GM12878 (cell line): ENCODE results near the gene PSMB7. TPM values are rescaled to one million over a fixed set of nuclear protein-coding genes. Genes with fewer than 3 reads are reported as not detected.

Experiments used
- ATAC-seq: fragments of 200-7000 bp; cut with Tn5 transposase; 3 replicates; pipeline ENCODE4 v1.9.1; 2020; ENCODE audit warnings: mild to moderate bottlenecking, moderate library complexity
- BruUV-seq: library from RNA; stranded (reverse); fragments of 400-500 nt; replicated peaks from 2 replicates; lab custom pipeline; 2021; lab: Mats Ljungman, UMichigan
- CTCF ChIA-PET: fragments of 300-600 bp; sonication (Branson Sonifier 250); formaldehyde crosslinking; extraction: SDS; loops from one replicate; lab custom pipeline; 2021; ENCODE audit warnings: inconsistent platforms; lab: Yijun Ruan, JAX
- POLR2A ChIA-PET: fragments of 350-600 bp; formaldehyde crosslinking; extraction: SDS; loops from one replicate; lab custom pipeline; 2021; ENCODE audit warnings: inconsistent platforms; lab: Charles Lee
- RAD21 ChIA-PET: fragments of 300-600 bp; sonication (Branson Sonifier 250); formaldehyde crosslinking; loops from one replicate; lab custom pipeline; 2023; ENCODE audit warnings: antibody characterized with exemption; ENCODE audit not compliant: unreplicated experiment; lab: Charles Lee
- SMC1A ChIA-PET: fragments of 300-600 bp; sonication (Branson Sonifier 250); formaldehyde crosslinking; loops from one replicate; lab custom pipeline; 2023; ENCODE audit not compliant: unreplicated experiment, uncharacterized antibody; lab: Charles Lee
- DNase-seq: peaks from one replicate; pipeline ENCODE4 v3.0.0-alpha.2; 2011; ENCODE audit warnings: low read depth, low spot score
- FAIRE-seq: peaks from 3 replicates; lab custom pipeline; 2011; peaks lifted over from hg19 to GRCh38; lab: Jason Lieb, UNC
- H2AFZ ChIP-seq: 2 replicates; pipeline ENCODE4 v1.6.0; 2011; ENCODE audit warnings: low read depth, low read length, control low read depth; ENCODE audit not compliant: control insufficient read depth
- H3K27ac ChIP-seq: 2 replicates; pipeline ENCODE4 v1.5.1; 2011; ENCODE audit warnings: control low read depth; ENCODE audit not compliant: control insufficient read depth, insufficient read depth
- H3K27me3 ChIP-seq, 2 experiments: replicated peaks in 1 of 2; 2 replicates each; pipeline versions ENCODE4 v1.6.0 to v1.6.1; 2011; ENCODE audit warnings: low read length in 1 of 2; ENCODE audit not compliant: control insufficient read depth in 2 of 2, insufficient read depth in 2 of 2
- H3K36me3 ChIP-seq, 2 experiments: 2 replicates each; pipeline ENCODE4 v1.5.1; 2011; ENCODE audit warnings: low read length in 1 of 2; ENCODE audit not compliant: control insufficient read depth in 2 of 2, insufficient read depth in 2 of 2
- H3K4me1 ChIP-seq: 2 replicates; pipeline ENCODE4 v1.6.1; 2011; ENCODE audit warnings: mild to moderate bottlenecking, low read length, moderate library complexity, mixed read lengths; ENCODE audit not compliant: control insufficient read depth, insufficient read depth
- H3K4me2 ChIP-seq: 2 replicates; pipeline ENCODE4 v1.6.0; 2011; ENCODE audit warnings: control low read depth; ENCODE audit not compliant: control insufficient read depth, insufficient read depth
- H3K4me3 ChIP-seq: fragments of 200-600 bp; sonication (generic); 2 replicates; pipeline ENCODE4 v1.5.1; 2016
- H3K79me2 ChIP-seq: 2 replicates; pipeline ENCODE4 v1.6.0; 2011; ENCODE audit warnings: low read length; ENCODE audit not compliant: control insufficient read depth, insufficient read depth
- H3K9ac ChIP-seq: 2 replicates; pipeline ENCODE4 v1.8.0; 2011; ENCODE audit warnings: low read length, control low read depth, mixed read lengths; ENCODE audit not compliant: control insufficient read depth, insufficient read depth
- H3K9me3 ChIP-seq: replicated peaks from 3 replicates; pipeline ENCODE4 v1.5.1; 2011; ENCODE audit warnings: mild to moderate bottlenecking, low read length; ENCODE audit not compliant: control insufficient read depth, insufficient read depth
- H4K20me1 ChIP-seq: 2 replicates; pipeline ENCODE4 v1.6.0; 2011; ENCODE audit not compliant: control insufficient read depth, insufficient read depth
- CHD1 ChIP-seq: IDR thresholded peaks from 2 replicates; pipeline ENCODE4 v1.6.1; 2012; ENCODE audit warnings: low read depth, low read length, improper control_type of control experiment
- EP300 ChIP-seq, 2 experiments: fragments of 150-350 bp in 1 of 2; IDR thresholded peaks; 2 replicates each; pipeline ENCODE4 v1.6.1; 2011 to 2012; ENCODE audit warnings: low read depth in 2 of 2, low read length in 2 of 2, borderline replicate concordance in 1 of 2, improper control_type of control experiment in 1 of 2, inconsistent platforms in 1 of 2; ENCODE audit not compliant: control insufficient read depth in 1 of 2
- EZH2 ChIP-seq: IDR thresholded peaks from 2 replicates; pipeline ENCODE4 v1.6.1; 2012; ENCODE audit warnings: low read depth, mild to moderate bottlenecking, control low read depth, inconsistent platforms, low read length, borderline replicate concordance; ENCODE audit not compliant: control insufficient read depth
- MEF2B ChIP-seq: fragments of 450-650 bp; IDR thresholded peaks from 2 replicates; pipeline ENCODE4 v1.6.1; 2018; ENCODE audit warnings: mild to moderate bottlenecking, moderate library complexity; ENCODE audit not compliant: partially characterized antibody, poor library complexity, severe bottlenecking
- MTA2 ChIP-seq: fragments of 450-650 bp; IDR thresholded peaks from 2 replicates; pipeline ENCODE4 v1.6.1; 2016; ENCODE audit warnings: low read depth, mild to moderate bottlenecking, moderate library complexity
- MYC ChIP-seq: IDR thresholded peaks from 2 replicates; pipeline ENCODE4 v1.6.1; 2011; ENCODE audit warnings: mild to moderate bottlenecking, low read length, moderate library complexity, inconsistent platforms; ENCODE audit not compliant: insufficient read depth, insufficient replicate concordance, insufficient read length, severe bottlenecking
- RAD21 ChIP-seq: IDR thresholded peaks from 2 replicates; pipeline ENCODE4 v1.6.1; 2011; ENCODE audit warnings: mild to moderate bottlenecking, low read depth, low read length, moderate library complexity; ENCODE audit not compliant: insufficient read depth
- RB1 ChIP-seq: fragments of 450-650 bp; formaldehyde crosslinking; IDR thresholded peaks from 2 replicates; pipeline ENCODE4 v1.6.1; 2017; ENCODE audit warnings: mild to moderate bottlenecking, borderline replicate concordance
- TBL1XR1 ChIP-seq: IDR thresholded peaks from 2 replicates; pipeline ENCODE4 v1.6.1; 2012; ENCODE audit warnings: low read depth, low read length, improper control_type of control experiment
- ZNF622 ChIP-seq: fragments of 450-650 bp; IDR thresholded peaks from 2 replicates; pipeline ENCODE4 v1.6.1; 2017; ENCODE audit warnings: mild to moderate bottlenecking, inconsistent platforms
- WGBS: methylation state at CpG from one replicate; pipeline ENCODE4 v1.1.6; 2016; ENCODE audit warnings: low lambda C conversion rate; ENCODE audit not compliant: insufficient replicate concordance, insufficient coverage; ENCODE audit errors: missing lambda C conversion rate; 5-methylcytosine and 5-hydroxymethylcytosine counted together
- in situ Hi-C: fragments of 300-500 bp; cut with MboI; formaldehyde crosslinking; loops from 9 replicates; pipeline ENCODE4 v1.14.3; 2018; ENCODE audit warnings: mixed read lengths
- intact Hi-C: fragments of 100-400 bp; cut with micrococcal nuclease; formaldehyde crosslinking; loops from one replicate; pipeline ENCODE4 v1.14.2; 2022; ENCODE audit not compliant: unreplicated experiment
- polyA plus RNA-seq, 11 experiments: library from polyadenylated mRNA; depleted of rRNA in 4 of 11; unstranded in 6 of 11; stranded (reverse) in 5 of 11; fragments of >200 nt; fragmentation: Nextera tagmentation in 4 of 11; fragmentation: Illumina TruSeq in 1 of 11; extraction: Ambion mirVana in 4 of 11; extraction: Trizol in 1 of 11; gene quantifications; 1 replicate in 1 of 11; 2 replicates in 10 of 11; pipeline versions ENCODE4 v1.2.1 to v1.2.3, GENCODE V29; 2011 to 2016; ENCODE audit warnings: inconsistent platforms in 2 of 11, missing spikeins in 2 of 11, low read depth in 1 of 11
- total RNA-seq, 4 experiments: library from RNA; depleted of rRNA in 3 of 4; stranded (reverse); fragments of >200 nt in 3 of 4; fragmentation: Illumina TruSeq in 1 of 4; extraction: Trizol in 1 of 4; gene quantifications; 2 replicates each; pipeline versions ENCODE4 v1.2.1 to v1.2.3, GENCODE V29; 2013 to 2021
- TF ChIP-seq, protein P1 (sequence below): fragments of 450-650 bp; IDR thresholded peaks from 2 replicates; pipeline ENCODE4 v1.6.1; 2017; ENCODE audit warnings: low read depth, mild to moderate bottlenecking, moderate library complexity

Gene PSMB7
- total and polyA plus RNA-seq, 10 of the 15 experiments (the other 5 are each of a cell fraction or from before 2014, with no cell fraction given): 174 to 564 (median 268) TPM

DNA sequence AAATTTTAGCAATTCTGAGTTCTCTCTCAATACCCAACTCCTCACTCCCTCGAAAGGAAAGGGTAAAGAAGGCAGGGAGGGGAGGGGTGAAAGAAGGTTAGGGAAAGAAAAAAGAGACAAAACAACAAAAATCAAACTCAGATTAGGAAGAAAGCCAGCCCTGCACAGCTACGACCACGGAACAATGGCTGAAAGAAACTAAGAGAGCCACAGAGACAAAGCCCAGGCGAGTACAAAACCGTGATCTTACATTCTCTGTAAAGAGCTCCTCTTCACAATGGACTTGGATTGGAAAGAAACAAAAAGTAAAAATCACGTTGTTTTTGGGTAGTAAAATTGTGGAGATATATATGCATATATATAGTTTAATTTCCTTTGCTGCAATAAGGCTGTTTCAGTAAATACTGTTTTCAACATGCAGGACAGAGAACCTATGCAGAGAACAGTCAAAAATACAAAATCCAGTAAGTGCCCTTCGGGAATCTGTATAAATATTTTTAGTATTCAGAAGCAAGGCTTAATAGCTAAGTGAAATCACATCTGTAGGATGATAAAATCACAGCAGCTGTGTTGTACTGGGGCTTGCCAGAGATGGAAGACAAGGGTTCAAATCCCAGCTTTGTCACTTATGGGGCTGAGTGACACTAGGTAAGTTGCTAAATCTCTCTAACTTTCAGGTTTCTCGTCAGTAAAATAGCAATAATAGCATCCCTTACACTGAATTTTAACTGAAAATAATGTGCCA is 16.9 kb downstream of the PSMB7 start:
- RAD21 ChIA-PET: no interaction called here
- CTCF ChIA-PET: interaction anchor here (0.7 to 1.6 kb wide), 9 partner anchors 9 to 271 kb away, joined by 3 to 7 read pairs (median 3); no protein-coding TSS in a partner anchor
- TF ChIP-seq EZH2 (no peak), RAD21 (no peak), MYC (no peak)
- Histone ChIP-seq H3K79me2 (peaks cover 5% of the 10 kb centered on the region), H3K4me3 (no peak overlapping the region), H3K4me2 (no peak overlapping the region), H3K27ac (no peak overlapping the region), H2AFZ (no peak overlapping the region), H3K36me3 (peaks cover 12 to 38% of the 10 kb centered on the region in 2 experiments), H3K27me3 (no peaks in the 10 kb centered on the region), H3K9ac (no peak overlapping the region), H3K9me3 (no peaks in the 10 kb centered on the region), H3K4me1 (peaks cover 5% of the 10 kb centered on the region; the same call in 1 of the 2 replicates), H4K20me1 (0 out of 2 replicates have a peak, but pooled peaks cover 2% of the 10 kb centered on the region)
- SMC1A ChIA-PET: interaction anchor here (0.9 to 2.0 kb wide), 7 partner anchors 8 to 22 kb away, joined by 3 to 11 read pairs (median 4); no protein-coding TSS in a partner anchor
- no peak for DNase-seq
- no TSS peak for BruUV-seq
- FAIRE-seq: no peak
- no peak for ATAC-seq
- whole genome bisulfite sequencing: 81% methylated on average over 8 of the region's 8 CpGs
- in situ Hi-C loops (no loop called here), intact Hi-C loops (no loop called here)
- POLR2A ChIA-PET: no interaction called here

DNA sequence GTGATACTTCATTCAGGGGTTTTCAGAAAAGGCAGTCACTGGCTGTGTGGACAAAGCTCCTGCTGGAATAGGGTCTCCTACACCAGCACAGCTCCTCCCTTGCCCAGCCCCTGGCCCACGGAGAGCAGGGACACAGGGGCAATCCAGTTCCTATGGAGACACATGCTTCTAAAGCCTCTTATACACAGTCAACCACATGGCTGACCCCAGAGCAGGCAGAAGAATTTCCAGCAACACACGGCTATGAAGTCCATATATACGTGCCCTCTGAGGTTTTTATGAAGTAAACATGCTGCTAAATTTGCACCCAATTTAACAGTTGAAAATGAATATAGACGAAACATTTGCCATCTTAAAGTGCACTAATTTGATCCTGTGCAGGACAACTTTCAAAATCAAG is 19.4 kb downstream of the PSMB7 start:
- Histone ChIP-seq H3K9me3 (no peaks in the 10 kb centered on the region), H3K27ac (no peak overlapping the region), H3K4me1 (peaks cover 5% of the 10 kb centered on the region; the same call in 1 of the 2 replicates), H3K36me3 (peaks cover 12 to 30% of the 10 kb centered on the region in 2 experiments), H3K9ac (no peak overlapping the region), H4K20me1 (peaks cover 2% of the 10 kb centered on the region; the same call in 1 of the 2 replicates), H3K27me3 (no peaks in the 10 kb centered on the region), H3K4me3 (no peak overlapping the region), H3K79me2 (peaks cover 21% of the 10 kb centered on the region), H3K4me2 (no peak overlapping the region), H2AFZ (no peak overlapping the region)
- ChIA-PET SMC1A (no interaction called here), CTCF (interaction anchor here (0.9 to 3.8 kb wide), 4 partner anchors 11 to 274 kb away, joined by 3 to 24 read pairs (median 4); no protein-coding TSS in a partner anchor), RAD21 (interaction anchor here (2.8 kb wide), 1 partner anchor 264 kb away, joined by 8 read pairs; no protein-coding TSS in a partner anchor), POLR2A (no interaction called here)
- WGBS: 69% methylated on average over 4 of the region's 4 CpGs
- no peak for ATAC-seq
- DNase-seq: no peak
- no TSS peak for BruUV-seq
- no peak for FAIRE-seq
- intact Hi-C loops: no loop called here
- in situ Hi-C loops: no loop called here
- TF ChIP-seq RB1: no peak
- TF ChIP-seq, protein P1, sequence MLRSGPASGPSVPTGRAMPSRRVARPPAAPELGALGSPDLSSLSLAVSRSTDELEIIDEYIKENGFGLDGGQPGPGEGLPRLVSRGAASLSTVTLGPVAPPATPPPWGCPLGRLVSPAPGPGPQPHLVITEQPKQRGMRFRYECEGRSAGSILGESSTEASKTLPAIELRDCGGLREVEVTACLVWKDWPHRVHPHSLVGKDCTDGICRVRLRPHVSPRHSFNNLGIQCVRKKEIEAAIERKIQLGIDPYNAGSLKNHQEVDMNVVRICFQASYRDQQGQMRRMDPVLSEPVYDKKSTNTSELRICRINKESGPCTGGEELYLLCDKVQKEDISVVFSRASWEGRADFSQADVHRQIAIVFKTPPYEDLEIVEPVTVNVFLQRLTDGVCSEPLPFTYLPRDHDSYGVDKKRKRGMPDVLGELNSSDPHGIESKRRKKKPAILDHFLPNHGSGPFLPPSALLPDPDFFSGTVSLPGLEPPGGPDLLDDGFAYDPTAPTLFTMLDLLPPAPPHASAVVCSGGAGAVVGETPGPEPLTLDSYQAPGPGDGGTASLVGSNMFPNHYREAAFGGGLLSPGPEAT: no peak
- TF ChIP-seq TBL1XR1: no peak
- TF ChIP-seq MTA2: no peak
- no peak for TF ChIP-seq CHD1
- TF ChIP-seq MEF2B: no peak
- no peak for TF ChIP-seq EP300 (IDR thresholded peaks at IDR 0.05; ENCODE audit: borderline replicate concordance in 1 of 2, control insufficient read depth in 1 of 2, low read depth in 2 of 2, low read length in 2 of 2)
- TF ChIP-seq ZNF622: no peak
